SK-N-SH (cell line): Measurements from ENCODE around the gene B3GALT2. TPM values are rescaled to one million over a fixed set of nuclear protein-coding genes. Genes with fewer than 3 reads are reported as not detected.

Experiments used
- CTCF ChIA-PET: fragments of 300-600, 350-600 bp; formaldehyde crosslinking; extraction: SDS; loops from one replicate; lab custom pipeline; 2021; lab: Yijun Ruan, JAX
- POLR2A ChIA-PET: fragments of 350-600 bp; sonication (Branson Sonifier 250); formaldehyde crosslinking; extraction: SDS; loops from one replicate; lab custom pipeline; 2020; ENCODE audit warnings: antibody characterized with exemption, inconsistent platforms; lab: Yijun Ruan, JAX
- DNase-seq: peaks from one replicate; pipeline ENCODE4 v3.0.0; 2012
- H2AFZ ChIP-seq: fragments of 200-600 bp; sonication (generic); 2 replicates; pipeline ENCODE4 v1.8.1; 2016; ENCODE audit warnings: antibody characterized with exemption, mild to moderate bottlenecking, low read depth
- H3F3A ChIP-seq: fragments of 200-600 bp; sonication (generic); replicated peaks from 2 replicates; pipeline ENCODE3; 2016; ENCODE audit warnings: antibody characterized with exemption, mild to moderate bottlenecking; ENCODE audit not compliant: insufficient read depth
- H3K27ac ChIP-seq, 2 experiments: fragments of 200-500 bp in 1 of 2; fragments of 200-600 bp in 1 of 2; sonication (Bioruptor generic) in 1 of 2; sonication (generic), shearing (Covaris generic) in 1 of 2; 2 replicates each; pipeline versions ENCODE4 v1.5.1 to v1.6.1; 2014 to 2016; ENCODE audit warnings: low read depth in 2 of 2, inconsistent platforms in 1 of 2, low read length in 1 of 2, mild to moderate bottlenecking in 1 of 2, mixed read lengths in 1 of 2
- H3K27me3 ChIP-seq: fragments of 200-600 bp; sonication (generic), shearing (Covaris generic); 2 replicates; pipeline ENCODE4 v1.6.1; 2016; ENCODE audit warnings: mixed run types; ENCODE audit not compliant: insufficient read depth
- H3K36me3 ChIP-seq, 2 experiments: fragments of 200-500 bp in 1 of 2; fragments of 200-600 bp in 1 of 2; sonication (Bioruptor generic) in 1 of 2; sonication (generic) in 1 of 2; replicated peaks in 1 of 2; 2 replicates each; pipeline versions ENCODE3 to v1.5.1; 2014 to 2016; ENCODE audit warnings: low read length in 1 of 2, mild to moderate bottlenecking in 1 of 2; ENCODE audit not compliant: insufficient read depth in 2 of 2, control insufficient read depth in 1 of 2
- H3K4me1 ChIP-seq, 2 experiments: fragments of 200-500 bp in 1 of 2; fragments of 200-600 bp in 1 of 2; sonication (Bioruptor generic) in 1 of 2; sonication (generic), shearing (Covaris generic) in 1 of 2; 2 replicates each; pipeline versions ENCODE4 v1.5.1 to v1.6.1; 2014 to 2016; ENCODE audit warnings: low read depth in 1 of 2, low read length in 1 of 2, mixed run types in 1 of 2; ENCODE audit not compliant: insufficient read depth in 2 of 2, control insufficient read depth in 1 of 2
- H3K4me2 ChIP-seq: fragments of 200-600 bp; sonication (generic), shearing (Covaris generic); 2 replicates; pipeline ENCODE4 v1.6.1; 2017; ENCODE audit warnings: mixed run types
- H3K4me3 ChIP-seq, 2 experiments: fragments of 200-500 bp in 1 of 2; fragments of 200-600 bp in 1 of 2; sonication (Bioruptor generic) in 1 of 2; sonication (generic), shearing (Covaris generic) in 1 of 2; 2 replicates each; pipeline versions ENCODE4 v1.5.1 to v1.8.1; 2014 to 2016; ENCODE audit warnings: low read depth in 2 of 2, inconsistent platforms in 1 of 2, low read length in 1 of 2, mild to moderate bottlenecking in 1 of 2, mixed read lengths in 1 of 2, moderate library complexity in 1 of 2
- H3K79me2 ChIP-seq: fragments of 200-600 bp; sonication (generic); 2 replicates; pipeline ENCODE4 v1.8.1; 2017; ENCODE audit warnings: mild to moderate bottlenecking; ENCODE audit not compliant: insufficient read depth
- H3K9ac ChIP-seq: fragments of 200-600 bp; sonication (generic); 2 replicates; pipeline ENCODE4 v1.6.1; 2017; ENCODE audit warnings: mixed run types
- H3K9me2 ChIP-seq: fragments of 200-600 bp; sonication (generic); 2 replicates; pipeline ENCODE4 v1.6.1; 2017; ENCODE audit warnings: mixed run types
- H3K9me3 ChIP-seq: fragments of 200-600 bp; sonication (generic); 2 replicates; pipeline ENCODE4 v1.6.1; 2017; ENCODE audit warnings: mixed run types, mild to moderate bottlenecking, moderate library complexity
- H4K20me1 ChIP-seq: fragments of 200-600 bp; sonication (generic); 2 replicates; pipeline ENCODE4 v1.6.1; 2017; ENCODE audit warnings: mild to moderate bottlenecking, mixed run types; ENCODE audit not compliant: insufficient read depth
- CHD2 ChIP-seq: fragments of 150-350 bp; IDR thresholded peaks from 2 replicates; pipeline ENCODE4 v1.6.1; 2018; ENCODE audit warnings: low read length; ENCODE audit not compliant: partially characterized antibody
- ELF1 ChIP-seq: IDR thresholded peaks from 2 replicates; pipeline ENCODE4 v1.4.0; 2012
- FOSL2 ChIP-seq: IDR thresholded peaks from 2 replicates; pipeline ENCODE4 v1.4.0; 2012; ENCODE audit warnings: low read depth, mild to moderate bottlenecking, moderate library complexity, borderline replicate concordance
- GABPA ChIP-seq: IDR thresholded peaks from 2 replicates; pipeline ENCODE4 v1.4.0; 2012; ENCODE audit warnings: low read depth, mild to moderate bottlenecking
- MEF2A ChIP-seq: IDR thresholded peaks from 2 replicates; pipeline ENCODE4 v1.4.0; 2012; ENCODE audit warnings: low read depth, borderline replicate concordance
- MXI1 ChIP-seq: IDR thresholded peaks from 2 replicates; pipeline ENCODE4 v1.6.1; 2012; ENCODE audit warnings: mild to moderate bottlenecking, low read depth, low read length, improper control_type of control experiment
- NRF1 ChIP-seq: IDR thresholded peaks from 2 replicates; pipeline ENCODE4 v1.6.1; 2012; ENCODE audit warnings: low read depth, mild to moderate bottlenecking, low read length
- POLR2AphosphoS5 ChIP-seq: IDR thresholded peaks from 2 replicates; pipeline ENCODE4 v1.6.1; 2012; ENCODE audit warnings: low read depth, low read length
- RCOR1 ChIP-seq: fragments of 150-350 bp; IDR thresholded peaks from 2 replicates; pipeline ENCODE4 v1.6.1; 2017; ENCODE audit warnings: antibody characterized with exemption, low read length
- RFX5 ChIP-seq: IDR thresholded peaks from 2 replicates; pipeline ENCODE4 v1.6.1; 2012; ENCODE audit warnings: mild to moderate bottlenecking, improper control_type of control experiment, low read length
- TAF1 ChIP-seq: IDR thresholded peaks from 2 replicates; pipeline ENCODE4 v1.6.1; 2012; ENCODE audit warnings: low read depth, mild to moderate bottlenecking, low read length, moderate library complexity, borderline replicate concordance
- TCF12 ChIP-seq: IDR thresholded peaks from 2 replicates; pipeline ENCODE4 v1.4.0; 2012
- TEAD4 ChIP-seq: IDR thresholded peaks from 2 replicates; pipeline ENCODE4 v1.4.0; 2012; ENCODE audit warnings: mild to moderate bottlenecking, borderline replicate concordance; ENCODE audit not compliant: insufficient read depth
- YY1 ChIP-seq: IDR thresholded peaks from 2 replicates; pipeline ENCODE4 v1.4.0; 2012; ENCODE audit warnings: low read depth, mild to moderate bottlenecking
- ZBTB33 ChIP-seq: IDR thresholded peaks from 2 replicates; pipeline ENCODE4 v1.4.0; 2012; ENCODE audit warnings: low read depth, borderline replicate concordance
- WGBS: methylation state at CpG from one replicate; pipeline ENCODE4 v1.1.6; 2017; ENCODE audit warnings: low lambda C conversion rate; 5-methylcytosine and 5-hydroxymethylcytosine counted together
- polyA plus RNA-seq, 3 experiments: library from polyadenylated mRNA; depleted of rRNA; stranded (reverse); fragments of >200 nt; gene quantifications; 2 replicates each; pipeline ENCODE4 v1.2.3, GENCODE V29; 2012
- TF ChIP-seq, protein P1 (sequence below): fragments of 200-600 bp; sonication (generic); IDR thresholded peaks from 2 replicates; pipeline ENCODE4 v1.6.1; 2017; ENCODE audit warnings: antibody characterized with exemption, mild to moderate bottlenecking, moderate library complexity
- TF ChIP-seq, protein P2 (sequence below): IDR thresholded peaks from 2 replicates; pipeline ENCODE4 v1.4.0; 2012; ENCODE audit warnings: low read depth

Gene B3GALT2
- polyA plus RNA-seq, 1 of the 3 experiments (the other 2 are of a cell fraction): 0.23 TPM

DNA sequence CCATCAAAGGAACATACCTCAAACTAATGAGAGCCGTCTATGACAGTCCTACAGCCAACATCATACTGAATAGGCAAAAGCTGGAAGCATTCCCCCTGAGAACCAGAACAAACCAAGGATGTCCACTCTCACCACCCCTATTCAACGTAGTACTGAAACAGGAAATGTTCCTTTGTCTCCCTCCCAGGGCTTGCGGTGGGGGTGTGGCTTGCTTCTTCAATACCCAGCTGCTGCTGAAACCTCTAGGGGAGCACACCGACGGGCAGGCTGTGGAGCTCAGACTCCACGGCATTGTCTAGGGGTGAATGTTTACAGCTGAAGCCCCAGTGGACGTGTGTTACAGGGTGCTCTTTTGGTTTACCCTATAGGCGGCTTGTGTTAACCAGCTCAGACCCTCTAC is 30.5 kb upstream of the B3GALT2 start:
- Histone ChIP-seq H3K36me3 (peaks cover 33 to 71% of the 10 kb centered on the region in 2 experiments), H3K27me3 (no peaks in the 10 kb centered on the region), H3K4me1 (no peaks in the 10 kb centered on the region; a peak in 1 of 4 replicates), H3K9me3 (no peaks in the 10 kb centered on the region), H3K79me2 (no peaks in the 10 kb centered on the region; the same call in 1 of the 2 replicates), H4K20me1 (no peaks in the 10 kb centered on the region), H3F3A (no peaks in the 10 kb centered on the region), H3K4me3 (no peak overlapping the region), H2AFZ (no peak overlapping the region), H3K27ac (no peak overlapping the region), H3K4me2 (no peak overlapping the region), H3K9me2 (no peaks in the 10 kb centered on the region), H3K9ac (no peak overlapping the region)
- WGBS: 97% methylated on average over 8 of the region's 8 CpGs
- TF ChIP-seq GABPA: no peak
- TF ChIP-seq MXI1: no peak
- TF ChIP-seq, protein P1, sequence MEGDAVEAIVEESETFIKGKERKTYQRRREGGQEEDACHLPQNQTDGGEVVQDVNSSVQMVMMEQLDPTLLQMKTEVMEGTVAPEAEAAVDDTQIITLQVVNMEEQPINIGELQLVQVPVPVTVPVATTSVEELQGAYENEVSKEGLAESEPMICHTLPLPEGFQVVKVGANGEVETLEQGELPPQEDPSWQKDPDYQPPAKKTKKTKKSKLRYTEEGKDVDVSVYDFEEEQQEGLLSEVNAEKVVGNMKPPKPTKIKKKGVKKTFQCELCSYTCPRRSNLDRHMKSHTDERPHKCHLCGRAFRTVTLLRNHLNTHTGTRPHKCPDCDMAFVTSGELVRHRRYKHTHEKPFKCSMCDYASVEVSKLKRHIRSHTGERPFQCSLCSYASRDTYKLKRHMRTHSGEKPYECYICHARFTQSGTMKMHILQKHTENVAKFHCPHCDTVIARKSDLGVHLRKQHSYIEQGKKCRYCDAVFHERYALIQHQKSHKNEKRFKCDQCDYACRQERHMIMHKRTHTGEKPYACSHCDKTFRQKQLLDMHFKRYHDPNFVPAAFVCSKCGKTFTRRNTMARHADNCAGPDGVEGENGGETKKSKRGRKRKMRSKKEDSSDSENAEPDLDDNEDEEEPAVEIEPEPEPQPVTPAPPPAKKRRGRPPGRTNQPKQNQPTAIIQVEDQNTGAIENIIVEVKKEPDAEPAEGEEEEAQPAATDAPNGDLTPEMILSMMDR: no peak
- no peak for TF ChIP-seq TAF1
- no peak for TF ChIP-seq TEAD4
- no peak for TF ChIP-seq NRF1
- TF ChIP-seq TCF12: no peak
- TF ChIP-seq RFX5: no peak
- no peak for TF ChIP-seq CHD2
- TF ChIP-seq, protein P2, sequence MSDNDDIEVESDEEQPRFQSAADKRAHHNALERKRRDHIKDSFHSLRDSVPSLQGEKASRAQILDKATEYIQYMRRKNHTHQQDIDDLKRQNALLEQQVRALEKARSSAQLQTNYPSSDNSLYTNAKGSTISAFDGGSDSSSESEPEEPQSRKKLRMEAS: no peak
- no peak for TF ChIP-seq ZBTB33
- TF ChIP-seq RCOR1: no peak
- no peak for TF ChIP-seq YY1
- TF ChIP-seq ELF1: no peak
- TF ChIP-seq MEF2A: no peak
- no peak for TF ChIP-seq FOSL2
- TF ChIP-seq POLR2AphosphoS5: no peak
- CTCF ChIA-PET: no interaction called here
- no peak for DNase-seq
- POLR2A ChIA-PET: no interaction called here
